Measurements from ENCODE around the gene GPR137. TPM values are rescaled to one million over a fixed set of nuclear protein-coding genes. Genes with fewer than 3 reads are reported as not detected.

The GPR137 gene
- total and polyA plus RNA-seq, 4 donors = 6.7 to 22.2 (median 9.0) TPM

DNA sequence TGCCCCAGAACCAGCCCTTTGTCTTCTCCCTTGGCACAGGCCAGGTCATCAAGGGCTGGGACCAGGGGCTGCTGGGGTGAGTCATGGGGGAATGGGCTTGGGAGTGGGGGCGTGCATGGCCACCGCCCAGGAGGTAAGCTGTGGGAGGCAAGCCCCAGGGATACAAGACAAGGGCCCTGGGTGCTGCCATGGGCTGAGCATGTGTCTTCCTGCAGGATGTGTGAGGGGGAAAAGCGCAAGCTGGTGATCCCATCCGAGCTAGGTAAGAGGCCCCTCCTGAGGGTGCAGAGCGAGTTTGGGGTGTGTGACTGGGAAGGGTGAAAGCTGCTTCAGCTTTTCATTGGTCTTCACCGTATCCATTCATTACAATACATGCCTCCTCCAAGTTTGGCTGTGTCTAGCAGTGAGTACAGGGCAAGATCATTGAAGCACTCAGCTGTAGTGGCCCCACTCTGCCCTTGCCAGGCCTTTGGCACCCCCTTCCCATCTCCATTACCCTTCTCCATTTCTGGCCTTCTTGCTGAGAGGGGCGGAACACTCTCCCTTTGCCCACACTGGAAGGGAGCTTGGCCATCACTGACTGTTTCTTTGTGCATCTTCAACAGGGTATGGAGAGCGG, 42.3 kb upstream of the GPR137 start:
- H3K4me3 ChIP-seq (ENCODE audit: low read depth in 1 of 3, low read length in 3 of 3) = no peak overlapping the region
- no peak overlapping the region for H3K9ac ChIP-seq (ENCODE audit: low read depth in 1 of 2, low read length in 2 of 2)
- DNase-seq (ENCODE audit: low spot score) = no peak
- H3K27ac ChIP-seq (ENCODE audit: low read depth in 1 of 2, low read length in 2 of 2) = no peak overlapping the region
- peaks cover 0 to 6% (median 4%) of the 10 kb centered on the region in 4 donors for H3K36me3 ChIP-seq (ENCODE audit: control insufficient read depth in 4 of 4, insufficient read depth in 3 of 4, low read depth in 1 of 4, low read length in 3 of 4)
- H3K9me3 ChIP-seq (ENCODE audit: control insufficient read depth in 4 of 4, low read length in 3 of 4) = no peaks in the 10 kb centered on the region
- H3K4me1 ChIP-seq (ENCODE audit: control insufficient read depth in 4 of 4, insufficient read depth in 4 of 4, low read length in 3 of 4) = peaks cover 15 to 58% (median 44%) of the 10 kb centered on the region in 4 donors
- WGBS = 92% methylated on average over 8 of the region's 8 CpGs
- no peaks in the 10 kb centered on the region for H3K27me3 ChIP-seq (ENCODE audit: control insufficient read depth in 4 of 4, insufficient read depth in 4 of 4, low read length in 3 of 4)
- TF ChIP-seq, protein P1, sequence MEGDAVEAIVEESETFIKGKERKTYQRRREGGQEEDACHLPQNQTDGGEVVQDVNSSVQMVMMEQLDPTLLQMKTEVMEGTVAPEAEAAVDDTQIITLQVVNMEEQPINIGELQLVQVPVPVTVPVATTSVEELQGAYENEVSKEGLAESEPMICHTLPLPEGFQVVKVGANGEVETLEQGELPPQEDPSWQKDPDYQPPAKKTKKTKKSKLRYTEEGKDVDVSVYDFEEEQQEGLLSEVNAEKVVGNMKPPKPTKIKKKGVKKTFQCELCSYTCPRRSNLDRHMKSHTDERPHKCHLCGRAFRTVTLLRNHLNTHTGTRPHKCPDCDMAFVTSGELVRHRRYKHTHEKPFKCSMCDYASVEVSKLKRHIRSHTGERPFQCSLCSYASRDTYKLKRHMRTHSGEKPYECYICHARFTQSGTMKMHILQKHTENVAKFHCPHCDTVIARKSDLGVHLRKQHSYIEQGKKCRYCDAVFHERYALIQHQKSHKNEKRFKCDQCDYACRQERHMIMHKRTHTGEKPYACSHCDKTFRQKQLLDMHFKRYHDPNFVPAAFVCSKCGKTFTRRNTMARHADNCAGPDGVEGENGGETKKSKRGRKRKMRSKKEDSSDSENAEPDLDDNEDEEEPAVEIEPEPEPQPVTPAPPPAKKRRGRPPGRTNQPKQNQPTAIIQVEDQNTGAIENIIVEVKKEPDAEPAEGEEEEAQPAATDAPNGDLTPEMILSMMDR (IDR thresholded peaks at IDR 0.05; ENCODE audit: low read depth, low read length, missing input control) = no peak
- TF ChIP-seq, protein P2, sequence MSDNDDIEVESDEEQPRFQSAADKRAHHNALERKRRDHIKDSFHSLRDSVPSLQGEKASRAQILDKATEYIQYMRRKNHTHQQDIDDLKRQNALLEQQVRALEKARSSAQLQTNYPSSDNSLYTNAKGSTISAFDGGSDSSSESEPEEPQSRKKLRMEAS (IDR thresholded peaks at IDR 0.05) = no peak
- TF ChIP-seq YY1 (IDR thresholded peaks at IDR 0.05) (no peak), GABPA (IDR thresholded peaks at IDR 0.05 in 1 of 2, conservative IDR thresholded peaks at IDR 0.05 in 1 of 2) (no peak), HNF4A (conservative IDR thresholded peaks at IDR 0.05) (no peak), RXRA (IDR thresholded peaks at IDR 0.05) (no peak), FOXA1 (IDR thresholded peaks at IDR 0.05) (no peak), NR2F2 (IDR thresholded peaks at IDR 0.05) (no peak), EGR1 (IDR thresholded peaks at IDR 0.05; ENCODE audit: low read depth in 2 of 2) (no peak), FOXA2 (IDR thresholded peaks at IDR 0.05) (no peak), SP1 (IDR thresholded peaks at IDR 0.05) (no peak), RAD21 (IDR thresholded peaks at IDR 0.05) (no peak), JUND (IDR thresholded peaks at IDR 0.05) (no peak), HNF4G (IDR thresholded peaks at IDR 0.05) (no peak), TAF1 (conservative IDR thresholded peaks at IDR 0.05) (no peak)
- TF ChIP-seq, protein P3, sequence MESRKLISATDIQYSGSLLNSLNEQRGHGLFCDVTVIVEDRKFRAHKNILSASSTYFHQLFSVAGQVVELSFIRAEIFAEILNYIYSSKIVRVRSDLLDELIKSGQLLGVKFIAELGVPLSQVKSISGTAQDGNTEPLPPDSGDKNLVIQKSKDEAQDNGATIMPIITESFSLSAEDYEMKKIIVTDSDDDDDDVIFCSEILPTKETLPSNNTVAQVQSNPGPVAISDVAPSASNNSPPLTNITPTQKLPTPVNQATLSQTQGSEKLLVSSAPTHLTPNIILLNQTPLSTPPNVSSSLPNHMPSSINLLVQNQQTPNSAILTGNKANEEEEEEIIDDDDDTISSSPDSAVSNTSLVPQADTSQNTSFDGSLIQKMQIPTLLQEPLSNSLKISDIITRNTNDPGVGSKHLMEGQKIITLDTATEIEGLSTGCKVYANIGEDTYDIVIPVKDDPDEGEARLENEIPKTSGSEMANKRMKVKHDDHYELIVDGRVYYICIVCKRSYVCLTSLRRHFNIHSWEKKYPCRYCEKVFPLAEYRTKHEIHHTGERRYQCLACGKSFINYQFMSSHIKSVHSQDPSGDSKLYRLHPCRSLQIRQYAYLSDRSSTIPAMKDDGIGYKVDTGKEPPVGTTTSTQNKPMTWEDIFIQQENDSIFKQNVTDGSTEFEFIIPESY (IDR thresholded peaks at IDR 0.05) = no peak
- TF ChIP-seq, protein P4, sequence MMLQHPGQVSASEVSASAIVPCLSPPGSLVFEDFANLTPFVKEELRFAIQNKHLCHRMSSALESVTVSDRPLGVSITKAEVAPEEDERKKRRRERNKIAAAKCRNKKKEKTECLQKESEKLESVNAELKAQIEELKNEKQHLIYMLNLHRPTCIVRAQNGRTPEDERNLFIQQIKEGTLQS (IDR thresholded peaks at IDR 0.05) = no peak

DNA sequence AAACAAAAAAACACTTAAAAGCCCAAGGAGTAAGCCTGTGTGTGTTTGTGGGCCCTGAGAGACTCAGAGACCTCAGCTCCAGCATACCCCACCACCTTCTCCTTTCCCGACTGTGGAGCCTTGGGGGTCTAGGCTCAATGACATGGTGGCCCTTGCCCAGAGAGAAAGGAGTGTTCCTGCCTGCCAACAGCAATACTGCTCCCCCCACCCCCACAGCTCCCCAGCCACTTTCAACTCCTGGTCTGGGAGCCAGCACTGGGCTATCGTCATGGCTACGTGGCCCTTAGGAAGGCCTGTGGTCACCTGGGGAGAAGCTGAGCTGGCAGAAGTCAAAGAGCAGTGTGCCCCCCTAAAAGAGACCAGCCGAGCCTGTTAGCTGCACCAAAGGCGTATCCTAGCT, 41.5 kb upstream of the GPR137 start:
- TF ChIP-seq GABPA (IDR thresholded peaks at IDR 0.05 in 1 of 2, conservative IDR thresholded peaks at IDR 0.05 in 1 of 2) = no peak
- TF ChIP-seq, protein P1 (IDR thresholded peaks at IDR 0.05; ENCODE audit: low read depth, low read length, missing input control) = no peak
- no peak for TF ChIP-seq RAD21 (IDR thresholded peaks at IDR 0.05)
- TF ChIP-seq YY1 (IDR thresholded peaks at IDR 0.05) = no peak
- no peak for TF ChIP-seq TAF1 (conservative IDR thresholded peaks at IDR 0.05)
- TF ChIP-seq FOXA2 (IDR thresholded peaks at IDR 0.05) = no peak
- no peak for TF ChIP-seq HNF4G (IDR thresholded peaks at IDR 0.05)
- no peak for TF ChIP-seq HNF4A (conservative IDR thresholded peaks at IDR 0.05)
- TF ChIP-seq, protein P5, sequence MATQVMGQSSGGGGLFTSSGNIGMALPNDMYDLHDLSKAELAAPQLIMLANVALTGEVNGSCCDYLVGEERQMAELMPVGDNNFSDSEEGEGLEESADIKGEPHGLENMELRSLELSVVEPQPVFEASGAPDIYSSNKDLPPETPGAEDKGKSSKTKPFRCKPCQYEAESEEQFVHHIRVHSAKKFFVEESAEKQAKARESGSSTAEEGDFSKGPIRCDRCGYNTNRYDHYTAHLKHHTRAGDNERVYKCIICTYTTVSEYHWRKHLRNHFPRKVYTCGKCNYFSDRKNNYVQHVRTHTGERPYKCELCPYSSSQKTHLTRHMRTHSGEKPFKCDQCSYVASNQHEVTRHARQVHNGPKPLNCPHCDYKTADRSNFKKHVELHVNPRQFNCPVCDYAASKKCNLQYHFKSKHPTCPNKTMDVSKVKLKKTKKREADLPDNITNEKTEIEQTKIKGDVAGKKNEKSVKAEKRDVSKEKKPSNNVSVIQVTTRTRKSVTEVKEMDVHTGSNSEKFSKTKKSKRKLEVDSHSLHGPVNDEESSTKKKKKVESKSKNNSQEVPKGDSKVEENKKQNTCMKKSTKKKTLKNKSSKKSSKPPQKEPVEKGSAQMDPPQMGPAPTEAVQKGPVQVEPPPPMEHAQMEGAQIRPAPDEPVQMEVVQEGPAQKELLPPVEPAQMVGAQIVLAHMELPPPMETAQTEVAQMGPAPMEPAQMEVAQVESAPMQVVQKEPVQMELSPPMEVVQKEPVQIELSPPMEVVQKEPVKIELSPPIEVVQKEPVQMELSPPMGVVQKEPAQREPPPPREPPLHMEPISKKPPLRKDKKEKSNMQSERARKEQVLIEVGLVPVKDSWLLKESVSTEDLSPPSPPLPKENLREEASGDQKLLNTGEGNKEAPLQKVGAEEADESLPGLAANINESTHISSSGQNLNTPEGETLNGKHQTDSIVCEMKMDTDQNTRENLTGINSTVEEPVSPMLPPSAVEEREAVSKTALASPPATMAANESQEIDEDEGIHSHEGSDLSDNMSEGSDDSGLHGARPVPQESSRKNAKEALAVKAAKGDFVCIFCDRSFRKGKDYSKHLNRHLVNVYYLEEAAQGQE (IDR thresholded peaks at IDR 0.05) = no peak
- no peak for TF ChIP-seq JUND (IDR thresholded peaks at IDR 0.05)
- TF ChIP-seq, protein P3 (IDR thresholded peaks at IDR 0.05) = no peak
- DNase-seq (ENCODE audit: low spot score) = no peak
- Histone ChIP-seq H3K27me3 (ENCODE audit: control insufficient read depth in 4 of 4, insufficient read depth in 4 of 4, low read length in 3 of 4) (no peaks in the 10 kb centered on the region), H3K9ac (ENCODE audit: low read depth in 1 of 2, low read length in 2 of 2) (no peak overlapping the region), H3K27ac (ENCODE audit: low read depth in 1 of 2, low read length in 2 of 2) (no peak overlapping the region), H3K9me3 (ENCODE audit: control insufficient read depth in 4 of 4, low read length in 3 of 4) (no peaks in the 10 kb centered on the region), H3K36me3 (ENCODE audit: control insufficient read depth in 4 of 4, insufficient read depth in 3 of 4, low read depth in 1 of 4, low read length in 3 of 4) (peaks cover 0 to 6% (median 4%) of the 10 kb centered on the region in 4 donors), H3K4me3 (ENCODE audit: low read depth in 1 of 3, low read length in 3 of 3) (no peak overlapping the region), H3K4me1 (ENCODE audit: control insufficient read depth in 4 of 4, insufficient read depth in 4 of 4, low read length in 3 of 4) (peaks cover 16 to 57% (median 42%) of the 10 kb centered on the region in 4 donors)
- WGBS = 58% methylated on average over 5 of the region's 5 CpGs
